Muscle of back (tissue), 11 donors: Measurements from ENCODE around the gene HNRNPR. TPM values are rescaled to one million over a fixed set of nuclear protein-coding genes. Genes with fewer than 3 reads are reported as not detected.

Source experiments
- DNase-seq, 3 donors: peaks; one replicate each; pipeline versions ENCODE4 v3.0.0 to v3.0.0-alpha.2; 2013
- polyA plus RNA-seq, 10 donors: library from polyadenylated mRNA; unstranded; fragments of 120-200 nt; gene quantifications; one replicate each; pipeline ENCODE4 v1.2.1, GENCODE V29; 2013; ENCODE audit not compliant: insufficient read length in 10 of 10

Gene HNRNPR
- polyA plus RNA-seq, 10 donors: 127 to 178 (median 143) TPM

DNA sequence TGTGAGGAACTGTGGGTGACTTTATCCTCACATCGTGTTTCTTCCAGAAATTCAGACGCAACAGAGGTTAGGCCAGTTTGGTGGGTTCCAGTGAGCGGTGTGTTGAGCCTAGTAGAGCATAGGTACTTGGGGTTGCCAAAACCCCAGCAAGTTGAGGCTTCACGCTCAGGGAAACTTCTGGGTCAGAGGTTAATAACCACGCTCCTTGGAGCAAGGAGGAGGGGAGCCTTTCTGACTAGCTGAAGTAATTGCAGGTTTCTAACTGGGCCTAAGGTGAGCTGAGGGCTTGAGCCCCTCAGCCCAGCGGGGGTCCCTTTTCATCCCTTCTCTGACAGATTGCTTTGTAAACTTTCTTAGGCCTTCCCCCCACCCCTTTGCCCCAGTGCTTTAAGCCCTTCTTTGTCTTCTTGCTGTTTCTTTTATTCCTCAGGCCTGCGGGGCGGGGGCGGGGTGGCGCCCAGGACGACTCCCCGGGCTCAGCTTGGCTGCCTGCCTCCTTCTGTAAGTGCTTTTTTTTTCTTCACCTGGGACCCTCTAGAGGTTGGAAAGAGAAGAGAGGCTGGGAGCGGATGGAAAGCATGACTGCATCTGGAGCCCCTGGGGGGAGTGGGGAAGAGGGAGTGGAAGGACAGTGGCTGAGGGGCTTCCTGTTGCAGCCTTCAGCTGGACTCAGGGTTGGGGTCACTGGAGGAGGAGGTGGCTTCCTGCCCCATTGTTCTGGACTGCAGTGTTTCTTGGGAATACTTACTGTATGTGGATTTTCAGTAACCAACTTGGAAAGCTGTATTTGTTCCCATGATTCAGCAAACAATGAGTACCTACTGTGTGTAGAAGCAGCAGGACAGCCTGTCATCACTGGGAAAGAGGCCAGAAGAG, 26.9 kb upstream of the HNRNPR start:
- peak in 2 of 3 donors; percentile 65 to 82 for DNase-seq

DNA sequence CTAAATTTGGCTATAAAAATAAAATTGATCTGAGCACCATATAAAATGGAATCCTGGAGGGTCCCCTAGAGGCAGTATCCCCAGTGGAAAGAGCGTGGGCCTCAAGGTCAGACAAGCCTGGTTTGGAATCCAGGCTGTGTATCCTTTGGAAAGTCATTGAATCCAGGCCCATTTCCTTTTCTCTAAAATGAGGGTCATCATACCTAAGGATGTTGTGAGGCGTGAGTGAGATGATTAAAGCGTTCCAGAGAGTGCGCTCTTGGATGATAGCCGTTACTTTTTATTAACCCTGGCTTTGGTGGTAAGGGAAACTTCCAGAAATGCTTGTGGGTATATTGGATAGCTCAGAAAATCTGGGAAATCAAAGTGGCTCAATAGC, 26.2 kb upstream of the HNRNPR start:
- DNase-seq: peak in 1 of 3 donors; percentile 64

DNA sequence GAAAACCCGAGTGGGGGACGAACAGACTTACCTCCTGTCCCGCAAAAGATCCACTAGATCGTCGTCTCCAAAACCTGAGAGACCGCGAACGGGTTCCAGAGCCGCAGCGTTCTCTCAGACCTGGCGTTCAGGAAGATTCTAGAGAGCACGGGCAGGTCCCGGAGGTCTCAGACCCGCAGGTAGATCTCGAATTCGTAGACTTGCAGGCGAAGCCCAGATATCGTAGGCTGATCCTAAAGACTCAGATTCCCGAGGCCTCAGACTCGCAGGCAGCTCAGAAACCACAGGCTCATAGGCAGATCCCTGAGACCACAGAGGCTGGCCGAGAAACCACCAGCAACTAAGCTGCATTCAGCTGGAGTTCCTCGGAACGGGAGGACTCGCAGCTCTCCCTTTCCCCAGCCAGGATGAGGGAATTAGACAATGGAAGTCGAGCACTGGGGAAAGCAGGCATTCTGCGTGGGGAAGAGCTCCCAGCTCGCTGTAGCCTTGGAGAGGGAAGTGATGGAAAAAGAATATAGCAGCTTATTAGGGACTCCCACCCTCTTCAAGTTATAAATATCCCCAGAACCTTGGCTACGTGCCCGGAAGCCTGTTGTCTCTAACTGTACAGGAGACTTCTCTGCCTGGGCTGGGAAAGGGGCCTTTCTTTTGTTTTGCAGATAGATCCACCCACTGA, 25.4 kb upstream of the HNRNPR start, which contains the start of gene ZNF436:
Gene ZNF436 (minus strand): TSS at position 502 of the 679 bp plus-strand sequence. CDS start 1,831 bp downstream, outside the sequence.
- DNase-seq: peak; percentile 96 to 97 (median 97)

DNA sequence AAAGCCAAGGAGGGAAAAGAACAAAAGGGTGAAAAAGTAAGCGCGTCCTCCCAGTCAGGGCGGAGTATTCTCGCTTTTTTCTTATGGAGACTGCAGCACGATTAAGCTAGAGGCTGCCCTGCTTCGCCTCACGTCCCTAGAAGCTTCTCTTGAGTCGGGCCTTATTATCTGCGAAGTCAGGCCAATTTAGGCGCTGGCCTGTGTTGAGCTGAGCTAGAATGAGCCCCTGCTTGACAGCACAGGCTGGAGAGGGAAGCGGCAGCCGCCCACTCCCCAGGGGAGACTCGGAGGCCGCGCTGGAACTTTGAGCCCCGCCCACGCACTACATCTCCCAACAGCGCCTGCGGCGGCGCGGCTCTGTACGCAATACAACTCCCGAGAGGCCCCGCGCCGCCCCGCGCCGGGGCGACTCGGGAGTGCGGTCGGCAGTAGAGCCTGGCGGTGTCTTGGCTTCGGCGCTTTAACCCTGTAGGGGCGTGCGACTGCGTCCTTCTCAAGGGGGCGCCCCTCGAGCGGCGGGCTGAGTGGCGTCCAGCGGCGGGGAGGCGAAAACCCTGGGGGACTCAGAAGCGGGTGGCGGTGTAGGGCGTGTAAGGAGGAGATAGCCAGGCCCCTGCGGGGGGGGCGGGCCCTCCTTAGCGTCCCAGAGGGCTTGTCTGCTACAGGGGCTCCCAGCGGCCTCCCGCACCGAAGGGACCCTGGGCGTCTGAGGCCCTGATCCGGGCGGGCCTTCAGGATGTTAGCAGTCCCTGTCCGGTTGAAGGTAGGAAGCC, 24.7 kb upstream of the HNRNPR start:
- peak; percentile 92 to 97 (median 95) for DNase-seq

GRCh38 chr1:23367791-23368561, 23.9 kb upstream of the HNRNPR start:
- DNase-seq: peak; percentile 98 to 99 (median 99)

DNA sequence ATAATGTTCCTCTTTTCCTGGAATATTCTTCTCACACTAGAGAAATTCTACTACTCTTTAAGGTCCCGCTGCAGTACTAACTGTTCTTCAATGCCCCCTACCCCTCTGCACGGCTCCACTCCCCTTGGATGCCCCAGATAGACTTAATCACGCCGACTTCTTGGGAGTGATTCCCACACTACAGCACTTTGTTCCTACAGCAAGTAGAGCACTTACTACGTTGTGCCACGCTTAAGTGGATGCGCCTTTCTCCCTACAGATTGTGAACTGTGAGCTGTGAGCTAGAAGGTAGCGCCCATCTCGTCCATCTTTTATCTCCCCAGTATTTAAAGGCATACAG, 23.3 kb upstream of the HNRNPR start:
- no peak for DNase-seq

DNA sequence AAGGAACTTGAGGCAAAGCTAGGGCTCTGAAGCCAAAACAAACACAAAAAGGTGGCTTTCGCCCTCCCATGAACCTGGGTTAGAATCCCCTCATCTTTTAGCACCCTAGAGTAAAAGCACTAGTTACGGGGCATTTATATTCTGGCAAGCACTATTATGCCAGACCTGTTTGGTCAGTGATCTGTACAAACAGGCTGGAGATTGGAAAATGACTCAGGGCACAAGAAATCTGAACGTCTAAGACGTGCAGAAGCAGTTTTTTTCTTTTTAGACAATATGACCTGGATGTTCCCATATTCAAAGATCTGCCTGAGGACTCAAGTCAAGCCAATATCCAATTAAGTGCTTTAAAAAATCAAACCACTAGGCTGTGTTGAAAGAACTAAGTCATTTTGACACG, 22.5 kb upstream of the HNRNPR start:
- DNase-seq: no peak

DNA sequence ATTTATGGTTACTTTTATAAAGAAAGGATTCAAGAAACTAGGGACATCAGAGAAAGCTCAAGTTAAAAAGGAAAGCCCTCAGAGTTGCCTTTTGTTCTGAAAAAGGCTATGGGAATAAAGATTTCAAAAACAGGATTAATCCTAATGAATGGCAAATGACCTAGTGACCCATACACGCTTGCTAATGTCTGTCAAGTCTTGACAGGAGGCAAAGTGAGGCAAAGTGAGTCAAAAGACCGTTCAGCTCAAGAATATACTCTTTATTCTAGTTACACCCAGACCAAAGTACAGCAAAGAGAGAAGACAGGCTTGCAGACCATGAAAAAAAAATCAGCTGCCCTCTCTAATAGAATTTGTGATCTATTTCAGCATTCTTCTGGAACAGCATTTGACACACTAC, 22.1 kb upstream of the HNRNPR start:
- no peak for DNase-seq

- no peak for DNase-seq
These were observed 18.2 kb upstream of the HNRNPR start for GRCh38 chr1:23362218-23362713.

GRCh38 chr1:23358310-23358875, 14.3 kb upstream of the HNRNPR start:
- no peak for DNase-seq

DNA sequence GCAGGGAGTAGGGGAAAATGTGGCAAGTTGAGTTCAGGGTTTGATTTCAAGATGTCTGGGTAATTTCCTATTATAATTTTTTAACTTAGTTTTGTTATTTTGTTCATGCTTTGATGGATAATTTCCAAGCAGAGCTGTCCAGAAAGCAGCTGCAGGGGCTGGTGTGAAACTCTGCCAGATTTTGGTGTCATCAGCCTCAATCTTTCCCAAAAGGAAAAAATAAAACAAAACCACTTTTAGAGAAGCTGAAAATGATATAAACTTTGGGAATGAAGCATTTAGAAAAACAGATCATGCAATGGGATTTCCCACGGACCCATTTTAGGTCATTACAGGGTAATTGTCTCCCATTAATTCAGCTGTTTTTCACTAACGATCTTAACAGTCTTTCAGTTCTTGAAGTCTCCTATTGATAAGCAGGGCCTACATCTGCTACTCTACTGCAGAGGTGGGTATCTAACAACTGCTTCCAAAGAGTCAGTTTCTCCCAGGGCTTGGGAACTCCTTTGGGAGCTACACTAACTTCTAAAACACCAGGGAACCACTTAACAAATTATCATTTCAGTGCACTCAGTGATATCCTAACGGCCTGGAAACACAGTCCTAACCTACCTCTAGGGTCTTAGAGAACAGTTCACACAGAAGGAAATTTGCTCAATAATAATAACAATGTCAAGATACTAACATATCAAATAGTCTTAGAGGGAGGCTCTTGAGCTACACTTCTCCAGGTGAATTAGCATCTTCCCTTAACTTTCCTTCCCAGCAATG, 13.2 kb upstream of the HNRNPR start:
- DNase-seq: peak in 2 of 3 donors; percentile 77 to 85

- DNase-seq: no peak
These were observed 12.5 kb upstream of the HNRNPR start for GRCh38 chr1:23356471-23357137.

DNA sequence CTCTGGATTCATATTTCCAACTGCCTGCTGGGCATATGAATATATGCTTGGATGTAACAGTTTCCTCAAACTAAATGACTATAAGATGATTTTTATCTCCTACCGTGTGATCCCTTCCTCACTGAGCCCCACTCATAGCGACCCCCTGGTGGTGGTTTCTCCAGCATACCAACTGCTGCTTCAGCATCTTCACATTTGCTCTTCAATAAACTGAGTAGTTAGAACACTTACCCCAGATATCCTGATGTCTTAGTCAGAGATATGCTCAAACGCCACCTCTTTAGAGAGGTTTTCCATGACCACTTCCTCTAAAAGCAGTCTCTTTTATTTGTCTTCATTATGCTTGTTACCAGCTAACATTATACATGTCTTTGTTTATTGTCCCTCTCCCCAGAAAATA, 10.2 kb upstream of the HNRNPR start:
- DNase-seq: no peak

DNA sequence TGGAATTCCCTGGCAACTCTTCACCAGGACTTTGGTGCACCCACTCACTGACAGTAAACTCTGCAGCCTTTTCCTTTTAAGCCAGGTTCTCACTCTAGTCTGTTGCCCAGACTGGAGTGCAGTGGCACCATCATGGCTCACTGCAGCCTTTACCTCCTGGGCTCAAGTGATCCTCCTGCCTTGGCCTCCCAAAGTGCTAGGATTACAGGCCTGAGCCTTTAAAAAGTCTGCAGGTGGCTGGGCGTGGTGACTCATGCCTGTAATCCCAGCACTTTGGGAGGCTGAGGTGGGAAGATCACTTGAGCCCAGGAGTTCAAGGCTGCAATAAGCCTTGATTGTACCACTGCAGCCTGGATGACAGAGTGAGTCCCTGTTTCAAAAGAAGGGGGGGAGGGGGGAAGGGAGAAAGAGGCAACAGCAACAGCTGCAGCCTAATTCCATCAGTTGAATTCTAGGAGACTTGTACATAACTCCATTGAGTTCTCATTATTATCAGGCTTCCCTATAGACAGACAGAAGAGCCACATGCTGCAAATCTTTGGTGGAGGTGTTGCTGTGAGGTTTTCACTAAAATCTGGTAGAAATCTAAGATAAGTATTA, 8.1 kb upstream of the HNRNPR start:
- DNase-seq: peak in 1 of 3 donors; percentile 21

DNA sequence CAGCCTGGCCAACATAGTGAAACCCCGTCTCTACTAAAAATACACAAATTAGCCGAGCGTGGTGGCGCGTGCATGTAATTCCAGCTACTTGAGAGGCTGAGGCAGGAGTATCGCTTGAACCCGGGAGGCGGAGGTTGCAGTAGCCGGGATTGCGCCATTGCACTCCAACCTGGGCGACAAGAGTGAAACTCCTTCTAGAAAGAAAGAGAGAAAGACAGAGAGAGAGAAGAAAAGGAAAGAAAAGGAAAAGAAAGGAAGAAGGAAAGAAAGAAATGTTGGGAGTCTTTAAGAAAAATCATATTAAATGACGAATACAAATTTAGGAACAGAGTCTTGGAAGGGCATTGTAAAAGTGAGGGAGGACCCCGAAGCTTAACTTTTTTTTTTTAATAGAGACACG, 1.8 kb upstream of the HNRNPR start:
- DNase-seq: no peak

- no peak for DNase-seq
These were observed 946 bp upstream of the HNRNPR start for GRCh38 chr1:23344987-23345472.

DNA sequence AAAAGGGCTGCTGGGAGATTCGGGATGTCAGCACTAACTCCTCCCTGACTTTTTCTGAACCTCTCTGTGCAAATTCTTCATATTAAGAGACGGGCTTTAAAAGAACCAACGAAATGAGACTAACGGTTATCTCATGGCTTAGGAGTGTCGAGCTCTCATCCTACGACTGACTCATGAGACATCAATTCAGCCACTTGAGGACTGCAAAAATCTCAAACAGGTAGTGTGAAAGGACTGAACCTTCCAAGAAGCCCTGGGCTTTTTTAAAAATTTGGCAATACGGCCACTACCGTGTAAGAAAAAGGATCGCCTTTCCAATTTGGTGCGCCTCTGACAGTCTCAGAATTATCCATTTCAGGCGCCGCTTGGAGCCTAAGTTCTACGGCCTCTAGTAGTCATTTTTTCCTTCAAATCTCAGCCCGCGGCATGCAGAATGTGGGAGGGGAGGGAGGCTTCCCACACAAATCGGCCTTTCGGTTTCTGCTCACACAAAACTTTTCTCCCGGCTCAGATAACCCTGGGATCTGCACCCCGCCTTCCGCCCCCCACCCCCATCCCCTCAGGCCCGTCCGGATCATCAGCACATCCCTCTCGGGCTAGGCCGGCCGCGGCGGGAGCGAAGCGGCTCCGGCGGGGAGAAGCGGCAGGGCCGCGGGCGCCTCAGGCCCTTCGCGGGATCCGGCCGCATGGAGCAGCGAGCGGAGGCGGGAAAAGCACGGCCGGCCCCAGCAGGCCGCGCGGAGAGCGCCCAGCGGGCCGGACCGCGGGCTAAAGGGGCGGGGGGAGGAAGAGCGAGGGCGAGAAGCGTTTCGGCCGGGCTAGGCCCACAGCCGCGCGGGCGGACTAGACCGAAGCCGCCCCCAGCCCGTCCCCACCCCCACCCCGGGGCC, 618 bp downstream of the HNRNPR start:
- DNase-seq: peak in 1 of 3 donors; percentile 64
